ENCODE results near the gene MORC3. TPM values are rescaled to one million over a fixed set of nuclear protein-coding genes. Genes with fewer than 3 reads are reported as not detected.
A peak's percentile ranks its signal among the peaks of the same experiment; 100 is the strongest.
"Not testable (repeated sequence)": the region's sequence is repeated elsewhere in the genome, so short reads cannot be mapped to it uniquely, and the experiment has no call there.

Gene MORC3
- total RNA-seq, 1 donor from 2014 or later, result 23.1 TPM

DNA sequence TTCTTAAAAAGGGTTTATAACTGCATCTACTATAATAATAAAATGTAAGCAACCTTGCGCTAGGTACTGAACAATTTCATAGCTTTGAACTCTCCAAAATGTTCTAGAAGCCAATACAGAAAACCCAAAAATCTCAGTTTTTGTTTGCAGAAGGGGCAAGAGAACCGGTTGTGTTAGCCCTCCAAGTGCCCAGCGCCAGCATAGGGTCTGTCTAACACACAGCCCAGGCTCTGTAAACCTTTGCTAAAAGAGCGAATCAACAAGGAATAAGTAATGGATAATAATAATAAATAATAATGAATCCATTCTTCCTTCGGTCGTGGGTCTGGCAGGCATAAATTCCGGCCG, 64.9 kb downstream of the MORC3 start:
- Mint-ChIP-seq H3K36me3 (ENCODE audit: low read depth) (peaks cover 4% of the 10 kb centered on the region), H3K9me3 (ENCODE audit: low read depth) (no peaks in the 10 kb centered on the region), H3K4me3 (ENCODE audit: unreplicated experiment) (peak overlapping the region; percentile 45), H3K27me3 (ENCODE audit: low read depth) (no peaks in the 10 kb centered on the region), H3K27ac (ENCODE audit: unreplicated experiment) (no peak overlapping the region), H3K4me1 (ENCODE audit: low read depth) (peaks cover 13% of the 10 kb centered on the region)
- TF ChIP-seq, protein P1, sequence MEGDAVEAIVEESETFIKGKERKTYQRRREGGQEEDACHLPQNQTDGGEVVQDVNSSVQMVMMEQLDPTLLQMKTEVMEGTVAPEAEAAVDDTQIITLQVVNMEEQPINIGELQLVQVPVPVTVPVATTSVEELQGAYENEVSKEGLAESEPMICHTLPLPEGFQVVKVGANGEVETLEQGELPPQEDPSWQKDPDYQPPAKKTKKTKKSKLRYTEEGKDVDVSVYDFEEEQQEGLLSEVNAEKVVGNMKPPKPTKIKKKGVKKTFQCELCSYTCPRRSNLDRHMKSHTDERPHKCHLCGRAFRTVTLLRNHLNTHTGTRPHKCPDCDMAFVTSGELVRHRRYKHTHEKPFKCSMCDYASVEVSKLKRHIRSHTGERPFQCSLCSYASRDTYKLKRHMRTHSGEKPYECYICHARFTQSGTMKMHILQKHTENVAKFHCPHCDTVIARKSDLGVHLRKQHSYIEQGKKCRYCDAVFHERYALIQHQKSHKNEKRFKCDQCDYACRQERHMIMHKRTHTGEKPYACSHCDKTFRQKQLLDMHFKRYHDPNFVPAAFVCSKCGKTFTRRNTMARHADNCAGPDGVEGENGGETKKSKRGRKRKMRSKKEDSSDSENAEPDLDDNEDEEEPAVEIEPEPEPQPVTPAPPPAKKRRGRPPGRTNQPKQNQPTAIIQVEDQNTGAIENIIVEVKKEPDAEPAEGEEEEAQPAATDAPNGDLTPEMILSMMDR (IDR thresholded peaks at IDR 0.05), result no peak
- no peak for DNase-seq (ENCODE audit: low spot score)

- no peak within 1 kb of the TSS for H3K27ac Mint-ChIP-seq (ENCODE audit: unreplicated experiment)
- no peaks in the 10 kb centered on the region for H3K27me3 Mint-ChIP-seq (ENCODE audit: low read depth)
- TF ChIP-seq, protein P1 (IDR thresholded peaks at IDR 0.05), result no peak
- no peaks in the 10 kb centered on the region for H3K9me3 Mint-ChIP-seq (ENCODE audit: low read depth)
- no peak for DNase-seq (ENCODE audit: low spot score)
- peaks cover 13% of the 10 kb centered on the region for H3K4me1 Mint-ChIP-seq (ENCODE audit: low read depth)
- H3K36me3 Mint-ChIP-seq (ENCODE audit: low read depth), result peaks cover 4% of the 10 kb centered on the region
- peak within 1 kb of the TSS; percentile 68 for H3K4me3 Mint-ChIP-seq (ENCODE audit: unreplicated experiment)
These were observed 65.4 kb downstream of the MORC3 start, which contains the start of gene CHAF1B for GRCh38 chr21:36385233-36386030. Gene CHAF1B, plus strand, starts transcription at chr21:36385392. Its CDS starts 745 bp downstream, at chr21:36386137.

- TF ChIP-seq, protein P1 (IDR thresholded peaks at IDR 0.05), result no peak
- DNase-seq (ENCODE audit: low spot score), result no peak
- Mint-ChIP-seq H3K36me3 (ENCODE audit: low read depth) (peaks cover 4% of the 10 kb centered on the region), H3K27me3 (ENCODE audit: low read depth) (no peaks in the 10 kb centered on the region), H3K4me3 (ENCODE audit: unreplicated experiment) (peak overlapping the region; percentile 68), H3K27ac (ENCODE audit: unreplicated experiment) (no peak overlapping the region), H3K4me1 (ENCODE audit: low read depth) (peaks cover 13% of the 10 kb centered on the region), H3K9me3 (ENCODE audit: low read depth) (no peaks in the 10 kb centered on the region)
These were observed 66.1 kb downstream of the MORC3 start for GRCh38 chr21:36386031-36386642.

DNA sequence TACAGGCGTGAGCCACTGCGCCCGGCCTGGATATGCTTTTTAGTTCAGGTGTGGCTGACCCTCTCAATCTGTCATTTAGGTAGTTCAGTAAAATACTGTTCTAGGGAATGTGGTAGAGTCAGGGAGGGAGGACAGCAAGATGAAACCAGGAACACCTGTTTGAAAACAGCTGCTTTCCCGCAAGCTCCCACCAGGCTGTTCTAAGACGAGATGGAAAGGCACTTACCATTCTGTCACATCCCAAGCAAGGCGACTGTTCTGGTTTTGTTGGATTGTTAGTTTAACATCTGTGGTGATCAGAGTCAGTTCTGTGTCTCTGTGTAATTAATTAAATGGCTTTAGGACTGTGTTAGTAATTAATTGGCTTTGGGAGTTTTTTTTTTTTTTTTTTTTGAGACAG, 68.1 kb downstream of the MORC3 start:
- no peak overlapping the region for H3K4me3 Mint-ChIP-seq (ENCODE audit: unreplicated experiment)
- H3K4me1 Mint-ChIP-seq (ENCODE audit: low read depth), result peaks cover 9% of the 10 kb centered on the region
- H3K9me3 Mint-ChIP-seq (ENCODE audit: low read depth), result no peaks in the 10 kb centered on the region
- TF ChIP-seq, protein P1 (IDR thresholded peaks at IDR 0.05), result no peak
- DNase-seq (ENCODE audit: low spot score), result no peak
- no peak overlapping the region for H3K27ac Mint-ChIP-seq (ENCODE audit: unreplicated experiment)
- H3K36me3 Mint-ChIP-seq (ENCODE audit: low read depth), result peaks cover 4% of the 10 kb centered on the region
- no peaks in the 10 kb centered on the region for H3K27me3 Mint-ChIP-seq (ENCODE audit: low read depth)

DNA sequence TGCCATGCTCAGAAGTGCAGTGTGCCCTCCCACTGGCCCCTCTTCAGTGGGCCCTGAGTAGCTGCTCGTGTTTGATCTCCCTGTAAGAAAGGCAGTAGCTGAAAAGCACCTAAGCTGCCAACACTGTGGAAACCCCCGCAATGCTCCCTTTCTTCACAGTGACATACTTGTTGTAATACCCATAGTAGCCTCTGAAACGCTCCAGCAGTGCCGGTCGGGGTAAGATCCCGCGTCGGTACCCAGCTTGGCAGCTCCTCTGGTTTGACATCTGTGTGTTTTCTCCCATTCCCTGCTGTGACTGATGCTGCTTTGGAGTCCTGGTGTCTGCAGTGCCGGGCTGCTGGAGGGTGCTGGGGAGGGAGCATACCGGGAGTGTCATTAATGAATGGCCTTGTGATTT, 68.8 kb downstream of the MORC3 start:
- Mint-ChIP-seq H3K36me3 (ENCODE audit: low read depth) (peaks cover 4% of the 10 kb centered on the region), H3K27me3 (ENCODE audit: low read depth) (no peaks in the 10 kb centered on the region), H3K27ac (ENCODE audit: unreplicated experiment) (no peak overlapping the region), H3K4me3 (ENCODE audit: unreplicated experiment) (no peak overlapping the region), H3K9me3 (ENCODE audit: low read depth) (no peaks in the 10 kb centered on the region), H3K4me1 (ENCODE audit: low read depth) (peaks cover 9% of the 10 kb centered on the region)
- DNase-seq (ENCODE audit: low spot score), result no peak
- TF ChIP-seq, protein P1 (IDR thresholded peaks at IDR 0.05), result peak; percentile 50

- H3K4me1 Mint-ChIP-seq (ENCODE audit: low read depth); DNase-seq (ENCODE audit: low spot score); H3K27me3 Mint-ChIP-seq (ENCODE audit: low read depth); H3K9me3 Mint-ChIP-seq (ENCODE audit: low read depth); H3K4me3 Mint-ChIP-seq (ENCODE audit: unreplicated experiment); H3K27ac Mint-ChIP-seq (ENCODE audit: unreplicated experiment): not testable (repeated sequence)
- peaks cover 12% of the 10 kb centered on the region for H3K36me3 Mint-ChIP-seq (ENCODE audit: low read depth)
These were observed 71.7 kb downstream of the MORC3 start for GRCh38 chr21:36391649-36392048.

All from chondrocyte (in vitro differentiated cells).